Suprapubic skin (tissue), 4 donors: ENCODE results near the gene ACOT12. TPM values are rescaled to one million over a fixed set of nuclear protein-coding genes. Genes with fewer than 3 reads are reported as not detected.
"Not testable (repeated sequence)": the region's sequence is repeated elsewhere in the genome, so short reads cannot be mapped to it uniquely, and the experiment has no call there.

ENCODE experiments used
- DNase-seq, 2 donors: peaks; one replicate each; pipeline ENCODE4 v3.0.0-alpha.2; 2019; ENCODE audit warnings: low spot score in 2 of 2
- H3K27ac ChIP-seq: fragments of 200-600 bp; sonication (generic); one replicate; pipeline ENCODE4 v1.5.1; 2019
- H3K27me3 ChIP-seq: fragments of 200-600 bp; sonication (generic); one replicate; pipeline ENCODE4 v1.5.1; 2019
- H3K36me3 ChIP-seq: fragments of 200-600 bp; sonication (generic); one replicate; pipeline ENCODE4 v1.5.1; 2019
- H3K4me1 ChIP-seq: fragments of 200-600 bp; sonication (generic); one replicate; pipeline ENCODE4 v1.5.1; 2019
- H3K4me3 ChIP-seq: fragments of 200-600 bp; sonication (generic); one replicate; pipeline ENCODE4 v1.5.1; 2019; ENCODE audit warnings: mild to moderate bottlenecking
- H3K9me3 ChIP-seq: fragments of 200-600 bp; sonication (generic); one replicate; pipeline ENCODE4 v1.5.1; 2019
- CTCF ChIP-seq, 2 donors: fragments of 200-600 bp in 1 of 2; fragments of 450-650 bp in 1 of 2; sonication (generic) in 1 of 2; IDR thresholded peaks; one replicate each; pipeline ENCODE4 v1.5.1; 2016 to 2019; ENCODE audit warnings: antibody characterized with exemption in 2 of 2, mild to moderate bottlenecking in 1 of 2, moderate library complexity in 1 of 2
- EP300 ChIP-seq: sonication (generic); formaldehyde crosslinking; IDR thresholded peaks from one replicate; pipeline ENCODE4 v1.6.1; 2017; ENCODE audit warnings: antibody characterized with exemption
- POLR2A ChIP-seq, 2 donors: fragments of 450-650 bp; IDR thresholded peaks; one replicate each; pipeline ENCODE4 v1.6.1; 2017; ENCODE audit warnings: antibody characterized with exemption in 2 of 2, mild to moderate bottlenecking in 2 of 2, moderate library complexity in 2 of 2
- POLR2AphosphoS5 ChIP-seq, 3 donors: sonication (generic); formaldehyde crosslinking; IDR thresholded peaks; one replicate each; pipeline ENCODE4 v1.6.1; 2017; ENCODE audit warnings: antibody characterized with exemption in 3 of 3
- WGBS: methylation state at CpG from one replicate; pipeline ENCODE4 v1.1.5; 2018; 5-methylcytosine and 5-hydroxymethylcytosine counted together
- total RNA-seq, 4 donors: library from RNA; depleted of rRNA; stranded (reverse); fragments of >200 nt; gene quantifications; one replicate each; pipeline ENCODE4 v1.1.0, GENCODE V29; 2016

ACOT12 gene
- total RNA-seq, 4 donors from 2014 or later = 3.0 TPM; not detected in 3

- H3K27me3 ChIP-seq = no peaks in the 10 kb centered on the region
- H3K27ac ChIP-seq = no peak overlapping the region
- TF ChIP-seq POLR2AphosphoS5 (IDR thresholded peaks at IDR 0.05) (no peak), EP300 (no peak), CTCF (IDR thresholded peaks at IDR 0.05) (no peak), POLR2A (IDR thresholded peaks at IDR 0.05) (no peak)
- H3K9me3 ChIP-seq = no peaks in the 10 kb centered on the region
- H3K4me3 ChIP-seq = no peak overlapping the region
- H3K36me3 ChIP-seq = no peaks in the 10 kb centered on the region
- DNase-seq = no peak
- H3K4me1 ChIP-seq = no peaks in the 10 kb centered on the region
- WGBS = 72% methylated on average over 4 of the region's 4 CpGs
These were observed 44.8 kb downstream of the ACOT12 start for GRCh38 chr5:81349161-81349560.

GRCh38 chr5:81345411-81346003 lies 48.4 kb downstream of the ACOT12 start:
- Histone ChIP-seq H3K27me3 (no peaks in the 10 kb centered on the region), H3K4me1 (no peaks in the 10 kb centered on the region), H3K36me3 (no peaks in the 10 kb centered on the region), H3K4me3 (no peak overlapping the region), H3K9me3 (no peaks in the 10 kb centered on the region), H3K27ac (no peak overlapping the region)
- TF ChIP-seq POLR2A (IDR thresholded peaks at IDR 0.05) = no peak
- WGBS = 87% methylated on average over 5 of the region's 5 CpGs
- no peak for DNase-seq

- Histone ChIP-seq H3K27me3 (no peaks in the 10 kb centered on the region), H3K4me3 (no peak overlapping the region), H3K36me3 (no peaks in the 10 kb centered on the region), H3K4me1 (no peaks in the 10 kb centered on the region), H3K9me3 (no peaks in the 10 kb centered on the region), H3K27ac (no peak overlapping the region)
- TF ChIP-seq POLR2A (IDR thresholded peaks at IDR 0.05) (no peak), EP300 (no peak), POLR2AphosphoS5 (IDR thresholded peaks at IDR 0.05) (no peak), CTCF (IDR thresholded peaks at IDR 0.05) (no peak)
- 92% methylated on average over 12 of the region's 13 CpGs for WGBS
- DNase-seq = no peak
These were observed 49.2 kb downstream of the ACOT12 start for GRCh38 chr5:81344736-81345135.

GRCh38 chr5:81338213-81338612 lies 55.7 kb downstream of the ACOT12 start:
- H3K4me1 ChIP-seq, H3K4me3 ChIP-seq, H3K27ac ChIP-seq, H3K27me3 ChIP-seq, DNase-seq, H3K9me3 ChIP-seq, H3K36me3 ChIP-seq: not testable (repeated sequence)
- WGBS = 78% methylated on average over 3 of the region's 3 CpGs

GRCh38 chr5:81337803-81338202 lies 56.1 kb downstream of the ACOT12 start:
- no peak for TF ChIP-seq CTCF (IDR thresholded peaks at IDR 0.05)
- TF ChIP-seq POLR2AphosphoS5 (IDR thresholded peaks at IDR 0.05) = no peak
- no peak for TF ChIP-seq EP300
- no peak for TF ChIP-seq POLR2A (IDR thresholded peaks at IDR 0.05)
- Histone ChIP-seq H3K4me3 (no peak overlapping the region), H3K4me1 (no peaks in the 10 kb centered on the region)

GRCh38 chr5:81336556-81336955 lies 57.4 kb downstream of the ACOT12 start:
- DNase-seq = no peak
- no peak overlapping the region for H3K4me3 ChIP-seq
- 45% methylated on average over 1 of the region's 1 CpG for WGBS
- H3K9me3 ChIP-seq = no peaks in the 10 kb centered on the region
- H3K27me3 ChIP-seq = no peaks in the 10 kb centered on the region
- H3K27ac ChIP-seq = no peak overlapping the region
- TF ChIP-seq CTCF (IDR thresholded peaks at IDR 0.05) (no peak), POLR2AphosphoS5 (IDR thresholded peaks at IDR 0.05) (no peak), EP300 (no peak), POLR2A (IDR thresholded peaks at IDR 0.05) (no peak)
- no peaks in the 10 kb centered on the region for H3K4me1 ChIP-seq
- no peaks in the 10 kb centered on the region for H3K36me3 ChIP-seq

More at GRCh38 chr5:81337803-81338202, 56.1 kb downstream of the ACOT12 start:
- WGBS = 93% methylated on average over 2 of the region's 2 CpGs
- Histone ChIP-seq H3K27me3 (no peaks in the 10 kb centered on the region), H3K27ac (no peak overlapping the region), H3K9me3 (no peaks in the 10 kb centered on the region), H3K36me3 (no peaks in the 10 kb centered on the region)
- DNase-seq = no peak
